HL-60 (cell line): ENCODE results near the gene R3HDM1.

Experiments used
- GABPA ChIP-seq: IDR thresholded peaks from 2 replicates; pipeline ENCODE4 v1.6.1; 2012; ENCODE audit warnings: low read depth
- POLR2AphosphoS5 ChIP-seq: IDR thresholded peaks from 2 replicates; pipeline ENCODE4 v1.6.1; 2012; ENCODE audit warnings: low read depth
- SPI1 ChIP-seq: IDR thresholded peaks from 2 replicates; pipeline ENCODE4 v1.6.1; 2012; ENCODE audit warnings: low read depth, mild to moderate bottlenecking, borderline replicate concordance
- TF ChIP-seq, protein P1 (sequence below): IDR thresholded peaks from one replicate; pipeline ENCODE4 v1.5.1; 2011; ENCODE audit warnings: low read length, control low read depth, inconsistent platforms; ENCODE audit not compliant: insufficient read depth
- TF ChIP-seq, protein P2 (sequence below): IDR thresholded peaks from 2 replicates; pipeline ENCODE4 v1.6.1; 2012; ENCODE audit warnings: low read depth; ENCODE audit not compliant: insufficient replicate concordance

DNA sequence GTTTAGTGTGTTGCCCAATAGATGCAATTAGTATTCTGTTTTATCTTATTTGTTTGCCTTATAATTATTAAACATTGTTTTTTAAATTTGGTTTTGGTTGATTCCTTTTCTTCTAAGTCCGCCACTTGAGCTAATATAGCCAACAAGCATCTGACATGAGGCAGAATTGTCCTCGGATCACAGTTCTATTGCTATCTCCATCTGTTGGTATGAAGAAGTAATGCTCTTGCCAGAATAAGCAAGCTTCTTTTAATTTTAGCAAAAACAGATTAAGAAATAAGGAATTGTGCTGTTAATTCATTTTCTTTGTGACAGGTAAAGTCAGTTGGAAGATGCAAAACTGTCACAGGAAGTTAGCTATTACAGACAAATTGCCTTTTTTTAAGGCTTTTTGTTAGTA lies 54.3 kb downstream of the R3HDM1 start:
- TF ChIP-seq, protein P1, sequence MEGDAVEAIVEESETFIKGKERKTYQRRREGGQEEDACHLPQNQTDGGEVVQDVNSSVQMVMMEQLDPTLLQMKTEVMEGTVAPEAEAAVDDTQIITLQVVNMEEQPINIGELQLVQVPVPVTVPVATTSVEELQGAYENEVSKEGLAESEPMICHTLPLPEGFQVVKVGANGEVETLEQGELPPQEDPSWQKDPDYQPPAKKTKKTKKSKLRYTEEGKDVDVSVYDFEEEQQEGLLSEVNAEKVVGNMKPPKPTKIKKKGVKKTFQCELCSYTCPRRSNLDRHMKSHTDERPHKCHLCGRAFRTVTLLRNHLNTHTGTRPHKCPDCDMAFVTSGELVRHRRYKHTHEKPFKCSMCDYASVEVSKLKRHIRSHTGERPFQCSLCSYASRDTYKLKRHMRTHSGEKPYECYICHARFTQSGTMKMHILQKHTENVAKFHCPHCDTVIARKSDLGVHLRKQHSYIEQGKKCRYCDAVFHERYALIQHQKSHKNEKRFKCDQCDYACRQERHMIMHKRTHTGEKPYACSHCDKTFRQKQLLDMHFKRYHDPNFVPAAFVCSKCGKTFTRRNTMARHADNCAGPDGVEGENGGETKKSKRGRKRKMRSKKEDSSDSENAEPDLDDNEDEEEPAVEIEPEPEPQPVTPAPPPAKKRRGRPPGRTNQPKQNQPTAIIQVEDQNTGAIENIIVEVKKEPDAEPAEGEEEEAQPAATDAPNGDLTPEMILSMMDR: no peak
- TF ChIP-seq POLR2AphosphoS5 (no peak), GABPA (no peak), SPI1 (no peak)
- TF ChIP-seq, protein P2, sequence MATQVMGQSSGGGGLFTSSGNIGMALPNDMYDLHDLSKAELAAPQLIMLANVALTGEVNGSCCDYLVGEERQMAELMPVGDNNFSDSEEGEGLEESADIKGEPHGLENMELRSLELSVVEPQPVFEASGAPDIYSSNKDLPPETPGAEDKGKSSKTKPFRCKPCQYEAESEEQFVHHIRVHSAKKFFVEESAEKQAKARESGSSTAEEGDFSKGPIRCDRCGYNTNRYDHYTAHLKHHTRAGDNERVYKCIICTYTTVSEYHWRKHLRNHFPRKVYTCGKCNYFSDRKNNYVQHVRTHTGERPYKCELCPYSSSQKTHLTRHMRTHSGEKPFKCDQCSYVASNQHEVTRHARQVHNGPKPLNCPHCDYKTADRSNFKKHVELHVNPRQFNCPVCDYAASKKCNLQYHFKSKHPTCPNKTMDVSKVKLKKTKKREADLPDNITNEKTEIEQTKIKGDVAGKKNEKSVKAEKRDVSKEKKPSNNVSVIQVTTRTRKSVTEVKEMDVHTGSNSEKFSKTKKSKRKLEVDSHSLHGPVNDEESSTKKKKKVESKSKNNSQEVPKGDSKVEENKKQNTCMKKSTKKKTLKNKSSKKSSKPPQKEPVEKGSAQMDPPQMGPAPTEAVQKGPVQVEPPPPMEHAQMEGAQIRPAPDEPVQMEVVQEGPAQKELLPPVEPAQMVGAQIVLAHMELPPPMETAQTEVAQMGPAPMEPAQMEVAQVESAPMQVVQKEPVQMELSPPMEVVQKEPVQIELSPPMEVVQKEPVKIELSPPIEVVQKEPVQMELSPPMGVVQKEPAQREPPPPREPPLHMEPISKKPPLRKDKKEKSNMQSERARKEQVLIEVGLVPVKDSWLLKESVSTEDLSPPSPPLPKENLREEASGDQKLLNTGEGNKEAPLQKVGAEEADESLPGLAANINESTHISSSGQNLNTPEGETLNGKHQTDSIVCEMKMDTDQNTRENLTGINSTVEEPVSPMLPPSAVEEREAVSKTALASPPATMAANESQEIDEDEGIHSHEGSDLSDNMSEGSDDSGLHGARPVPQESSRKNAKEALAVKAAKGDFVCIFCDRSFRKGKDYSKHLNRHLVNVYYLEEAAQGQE: no peak
